DND-41 (cell line): ENCODE data around the gene CALCOCO1.

Source experiments
- ATAC-seq: fragments of 200-7000 bp; cut with Tn5 transposase; 3 replicates; pipeline ENCODE4 v1.9.1; 2021; ENCODE audit warnings: low read depth; ENCODE audit not compliant: insufficient read depth
- DNase-seq: peaks from one replicate; pipeline ENCODE4 v3.0.0-alpha.2; 2020
- H2AFZ ChIP-seq: 2 replicates; pipeline ENCODE4 v1.6.0; 2012; ENCODE audit warnings: low read depth, low read length
- H3K27ac ChIP-seq: 2 replicates; pipeline ENCODE4 v1.5.1; 2012; ENCODE audit warnings: low read length, inconsistent platforms
- H3K27me3 ChIP-seq: fragments of 200-600 bp; sonication (generic); 2 replicates; pipeline ENCODE4 v1.6.0; 2012; ENCODE audit warnings: low read length, mild to moderate bottlenecking, inconsistent platforms; ENCODE audit not compliant: insufficient read depth, poor library complexity
- H3K36me3 ChIP-seq: 2 replicates; pipeline ENCODE4 v1.5.1; 2012; ENCODE audit warnings: low read length, inconsistent platforms; ENCODE audit not compliant: insufficient read depth
- H3K4me1 ChIP-seq: 2 replicates; pipeline ENCODE4 v1.5.1; 2012; ENCODE audit warnings: mild to moderate bottlenecking, low read length; ENCODE audit not compliant: insufficient read depth
- H3K4me2 ChIP-seq: 2 replicates; pipeline ENCODE4 v1.6.0; 2012; ENCODE audit warnings: mild to moderate bottlenecking, moderate library complexity, low read length, inconsistent platforms; ENCODE audit not compliant: insufficient read depth
- H3K4me3 ChIP-seq, 2 experiments: fragments of 200-600 bp in 1 of 2; shearing (Covaris generic) in 1 of 2; 2 replicates each; pipeline ENCODE4 v1.5.1; 2012 to 2016; ENCODE audit warnings: inconsistent platforms in 2 of 2, low read length in 2 of 2, mild to moderate bottlenecking in 2 of 2, low read depth in 1 of 2, moderate library complexity in 1 of 2
- H3K79me2 ChIP-seq: 2 replicates; pipeline ENCODE4 v1.6.0; 2012; ENCODE audit warnings: low read length, inconsistent platforms; ENCODE audit not compliant: insufficient read depth
- H3K9ac ChIP-seq: 2 replicates; pipeline ENCODE4 v1.6.0; 2012; ENCODE audit warnings: low read depth, mild to moderate bottlenecking, inconsistent platforms, low read length, moderate library complexity
- H3K9me3 ChIP-seq: 2 replicates; pipeline ENCODE4 v1.5.1; 2012; ENCODE audit warnings: low read length, moderate library complexity, mild to moderate bottlenecking, inconsistent platforms; ENCODE audit not compliant: insufficient read depth, severe bottlenecking
- H4K20me1 ChIP-seq: 2 replicates; pipeline ENCODE4 v1.6.0; 2012; ENCODE audit warnings: low read length; ENCODE audit not compliant: insufficient read depth
- CTCF ChIP-seq: IDR thresholded peaks from 2 replicates; pipeline ENCODE4 v1.5.1; 2012; ENCODE audit warnings: borderline replicate concordance, low read length, moderate library complexity, mild to moderate bottlenecking; ENCODE audit not compliant: poor library complexity, severe bottlenecking; ENCODE audit errors: extremely low read depth
- EZH2 ChIP-seq: IDR thresholded peaks from 3 replicates; pipeline ENCODE4 v1.6.1; 2012; ENCODE audit warnings: borderline replicate concordance, low read depth, mild to moderate bottlenecking, moderate library complexity, low read length, inconsistent platforms; ENCODE audit not compliant: severe bottlenecking

CALCOCO1 gene

GRCh38 chr12:53749986-53750811, 22.9 kb upstream of the CALCOCO1 start:
- TF ChIP-seq CTCF (no peak), EZH2 (no peak)
- no peak for DNase-seq
- H3K27me3 ChIP-seq: peaks cover 95% of the 10 kb centered on the region
- ATAC-seq: no peak
- H3K4me2 ChIP-seq: 0 out of 2 replicates have a peak overlapping the region, but pooled peaks have one; percentile 71
- H3K9me3 ChIP-seq: no peaks in the 10 kb centered on the region
- H3K36me3 ChIP-seq: no peaks in the 10 kb centered on the region
- 0 out of 2 replicates have a peak, but pooled peaks cover 6% of the 10 kb centered on the region for H4K20me1 ChIP-seq
- no peak overlapping the region for H3K27ac ChIP-seq
- no peaks in the 10 kb centered on the region for H3K79me2 ChIP-seq
- H3K4me3 ChIP-seq: no peak overlapping the region
- H3K9ac ChIP-seq: no peak overlapping the region
- no peak overlapping the region for H2AFZ ChIP-seq
- peaks cover 24% of the 10 kb centered on the region for H3K4me1 ChIP-seq

- H3K9ac ChIP-seq: no peak overlapping the region
- no peaks in the 10 kb centered on the region for H3K79me2 ChIP-seq
- TF ChIP-seq CTCF (no peak), EZH2 (no peak)
- H3K4me3 ChIP-seq: no peak overlapping the region
- no peak overlapping the region for H3K4me2 ChIP-seq
- H3K4me1 ChIP-seq: peaks cover 24% of the 10 kb centered on the region
- H3K9me3 ChIP-seq: no peaks in the 10 kb centered on the region
- ATAC-seq: no peak
- no peak overlapping the region for H2AFZ ChIP-seq
- no peak for DNase-seq
- H3K36me3 ChIP-seq: no peaks in the 10 kb centered on the region
- peaks cover 86% of the 10 kb centered on the region for H3K27me3 ChIP-seq
- 0 out of 2 replicates have a peak, but pooled peaks cover 6% of the 10 kb centered on the region for H4K20me1 ChIP-seq
- H3K27ac ChIP-seq: no peak overlapping the region
Measured at GRCh38 chr12:53748072-53748840, 21.0 kb upstream of the CALCOCO1 start.

GRCh38 chr12:53747095-53747494, 19.8 kb upstream of the CALCOCO1 start:
- H3K9me3 ChIP-seq: no peaks in the 10 kb centered on the region
- H3K36me3 ChIP-seq: no peaks in the 10 kb centered on the region
- no peak for DNase-seq
- peaks cover 22% of the 10 kb centered on the region for H3K4me1 ChIP-seq
- 0 out of 3 replicates have a peak, but pooled peaks have one; percentile 1 for ATAC-seq
- peaks cover 74% of the 10 kb centered on the region for H3K27me3 ChIP-seq
- no peak overlapping the region for H3K27ac ChIP-seq
- 0 out of 2 replicates have a peak, but pooled peaks cover 6% of the 10 kb centered on the region for H4K20me1 ChIP-seq
- H3K79me2 ChIP-seq: no peaks in the 10 kb centered on the region
- H3K4me2 ChIP-seq: no peak overlapping the region
- H3K4me3 ChIP-seq: no peak overlapping the region
- no peak overlapping the region for H3K9ac ChIP-seq
- peak overlapping the region; percentile 56; the same call in 1 of the 2 replicates for H2AFZ ChIP-seq
- no peak for TF ChIP-seq CTCF
- no peak for TF ChIP-seq EZH2
